Transverse colon (tissue), 4 donors: ENCODE measurements around the gene UAP1L1. TPM values are rescaled to one million over a fixed set of nuclear protein-coding genes. Genes with fewer than 3 reads are reported as not detected.

Experiments used
- DNase-seq: peaks from one replicate; pipeline ENCODE4 v3.0.0-alpha.2; 2019
- H3K27ac ChIP-seq, 4 donors: fragments of 200-600 bp; sonication (generic); 2 replicates each; pipeline ENCODE4 v1.5.1; 2016 to 2018; ENCODE audit warnings: inconsistent platforms in 4 of 4
- H3K27me3 ChIP-seq: fragments of 200-600 bp; sonication (generic); 2 replicates; pipeline ENCODE4 v1.5.1; 2017; ENCODE audit warnings: inconsistent platforms
- H3K36me3 ChIP-seq, 4 donors: fragments of 200-600 bp; sonication (generic); 2 replicates each; pipeline ENCODE4 v1.5.1; 2017 to 2019; ENCODE audit warnings: inconsistent platforms in 4 of 4
- H3K4me1 ChIP-seq, 4 donors: fragments of 200-600 bp; sonication (generic); 2 replicates each; pipeline ENCODE4 v1.5.1; 2017 to 2020; ENCODE audit warnings: inconsistent platforms in 4 of 4
- H3K4me3 ChIP-seq, 4 donors: fragments of 200-600 bp; sonication (generic); 1 replicate in 1 of 4; 2 replicates in 3 of 4; pipeline versions ENCODE4 v1.5.1 to v1.6.1; 2017 to 2019; ENCODE audit warnings: inconsistent platforms in 4 of 4
- H3K9me3 ChIP-seq, 2 donors: fragments of 200-600 bp; sonication (generic); 2 replicates each; pipeline ENCODE4 v1.5.1; 2017 to 2019; ENCODE audit warnings: inconsistent platforms in 2 of 2
- CTCF ChIP-seq, 5 experiments: fragments of 200-600 bp in 3 of 5; fragments of 450-650 bp in 2 of 5; sonication (generic) in 3 of 5; IDR thresholded peaks; 1 replicate in 2 of 5; 2 replicates in 3 of 5; pipeline ENCODE4 v1.5.1; 2016 to 2017; ENCODE audit warnings: antibody characterized with exemption in 5 of 5, inconsistent platforms in 3 of 5, mild to moderate bottlenecking in 2 of 5, moderate library complexity in 1 of 5
- EP300 ChIP-seq: sonication (generic); formaldehyde crosslinking; IDR thresholded peaks from one replicate; pipeline ENCODE4 v1.6.1; 2017; ENCODE audit warnings: antibody characterized with exemption, low read depth
- POLR2A ChIP-seq: fragments of 450-650 bp; IDR thresholded peaks from one replicate; pipeline ENCODE4 v1.6.1; 2016; ENCODE audit warnings: antibody characterized with exemption, mild to moderate bottlenecking, moderate library complexity
- POLR2AphosphoS5 ChIP-seq, 3 donors: sonication (generic); formaldehyde crosslinking; IDR thresholded peaks; one replicate each; pipeline ENCODE4 v1.6.1; 2016; ENCODE audit warnings: antibody characterized with exemption in 3 of 3
- WGBS, 2 donors: methylation state at CpG; one replicate each; pipeline ENCODE4 v1.1.5; 2018; ENCODE audit warnings: low coverage in 1 of 2; 5-methylcytosine and 5-hydroxymethylcytosine counted together
- in situ Hi-C, 4 donors: fragments of 200-750 bp; cut with MboI; loops; one replicate each; pipeline versions ENCODE4 v1.15.0 to v1.15.1; 2017; ENCODE audit warnings: low sequenced_read_pairs in 3 of 4, low pct_ligation_motif_present in 1 of 4, low pct_unique_long_range_greater_than_20kb in 1 of 4
- intact Hi-C: fragments of 100-400 bp; cut with DNase I; formaldehyde crosslinking; loops from one replicate; pipeline ENCODE4 v1.15.1; 2023; ENCODE audit warnings: low total_unique reads
- total RNA-seq, 4 donors: library from RNA; depleted of rRNA; stranded (reverse); fragments of >200 nt; gene quantifications; one replicate each; pipeline ENCODE4 v1.1.0, GENCODE V29; 2016

Gene UAP1L1
- total RNA-seq, 4 donors from 2014 or later: 6.4 to 28.8 (median 11.7) TPM

- Histone ChIP-seq H3K27me3 (peaks cover 31% of the 10 kb centered on the region), H3K9me3 (no peaks in the 10 kb centered on the region), H3K4me3 (no peak overlapping the region), H3K4me1 (peaks cover 20 to 42% (median 33%) of the 10 kb centered on the region in 4 donors), H3K27ac (no peak overlapping the region), H3K36me3 (no peaks in the 10 kb centered on the region)
- DNase-seq: no peak
- in situ Hi-C loops: no loop called here
- intact Hi-C loops: no loop called here
- TF ChIP-seq EP300: no peak
- TF ChIP-seq POLR2A: no peak
- TF ChIP-seq POLR2AphosphoS5 (IDR thresholded peaks at IDR 0.05): no peak
- TF ChIP-seq CTCF (IDR thresholded peaks at IDR 0.05): no peak
- WGBS, 2 donors: 51% methylated on average over 7 of the region's 8 CpGs; no CpG with 5 or more reads in 1 of the 2 donors
These were observed 3.3 kb upstream of the UAP1L1 start for GRCh38 chr9:137073992-137074399.

- Histone ChIP-seq H3K4me1 (peaks cover 20 to 41% (median 30%) of the 10 kb centered on the region in 4 donors), H3K27me3 (peaks cover 25% of the 10 kb centered on the region), H3K36me3 (no peaks in the 10 kb centered on the region), H3K27ac (no peak overlapping the region), H3K4me3 (no peak overlapping the region), H3K9me3 (no peaks in the 10 kb centered on the region)
- in situ Hi-C loops (no loop called here), intact Hi-C loops (no loop called here)
- 83 to 86% methylated on average over 2 to 12 of the region's 12 CpGs for WGBS, 2 donors
- DNase-seq: no peak
- no peak for TF ChIP-seq POLR2A
- TF ChIP-seq EP300: no peak
- no peak for TF ChIP-seq POLR2AphosphoS5 (IDR thresholded peaks at IDR 0.05)
- TF ChIP-seq CTCF (IDR thresholded peaks at IDR 0.05): no peak
These were observed 2.6 kb upstream of the UAP1L1 start for GRCh38 chr9:137074657-137075274.

GRCh38 chr9:137075275-137075775 is 2.0 kb upstream of the UAP1L1 start:
- DNase-seq: no peak
- peaks cover 20 to 40% (median 30%) of the 10 kb centered on the region in 4 donors for H3K4me1 ChIP-seq
- no peaks in the 10 kb centered on the region for H3K36me3 ChIP-seq
- WGBS, 2 donors: 81 to 89% methylated on average over 7 to 12 of the region's 12 CpGs
- no peak overlapping the region for H3K27ac ChIP-seq
- no peaks in the 10 kb centered on the region for H3K9me3 ChIP-seq
- peaks cover 23% of the 10 kb centered on the region for H3K27me3 ChIP-seq
- no peak overlapping the region for H3K4me3 ChIP-seq
- intact Hi-C loops: no loop called here
- no peak for TF ChIP-seq POLR2A
- no peak for TF ChIP-seq EP300
- no peak for TF ChIP-seq POLR2AphosphoS5 (IDR thresholded peaks at IDR 0.05)
- no peak for TF ChIP-seq CTCF (IDR thresholded peaks at IDR 0.05)
- in situ Hi-C loops: no loop called here

GRCh38 chr9:137076636-137077009 is 694 bp upstream of the UAP1L1 start:
- Histone ChIP-seq H3K27me3 (peaks cover 23% of the 10 kb centered on the region), H3K4me3 (peak overlapping the region in 3 of 4 donors; percentile 43 to 71 (median 45))
- DNase-seq: no peak

More at GRCh38 chr9:137076636-137077009, 694 bp upstream of the UAP1L1 start:
- WGBS, 2 donors: 58% methylated on average over 15 of the region's 15 CpGs; no CpG with 5 or more reads in 1 of the 2 donors
- intact Hi-C loops (no loop called here), in situ Hi-C loops (no loop called here)
- H3K27ac ChIP-seq: peak overlapping the region; percentile 63 to 73 (median 66)
- peaks cover 16 to 32% (median 24%) of the 10 kb centered on the region in 4 donors for H3K4me1 ChIP-seq
- no peaks in the 10 kb centered on the region for H3K36me3 ChIP-seq
- H3K9me3 ChIP-seq: no peaks in the 10 kb centered on the region
- TF ChIP-seq CTCF (IDR thresholded peaks at IDR 0.05) (no peak), EP300 (no peak), POLR2A (no peak), POLR2AphosphoS5 (IDR thresholded peaks at IDR 0.05) (no peak)
